H1 (cell line): ENCODE results near the gene ANAPC7. TPM values are rescaled to one million over a fixed set of nuclear protein-coding genes. Genes with fewer than 3 reads are reported as not detected.

Source experiments
- CTCF ChIA-PET: fragments of 300-600 bp; sonication (Branson Sonifier 250); formaldehyde crosslinking; loops from one replicate; lab custom pipeline; 2021; ENCODE audit not compliant: partially characterized antibody; lab: Charles Lee
- POLR2A ChIA-PET: fragments of 300-600 bp; sonication (Branson Sonifier 250); formaldehyde crosslinking; loops from one replicate; lab custom pipeline; 2021; ENCODE audit warnings: inconsistent platforms; ENCODE audit not compliant: partially characterized antibody; lab: Charles Lee
- DNase-seq, 2 experiments: peaks; one replicate each; pipeline versions ENCODE4 v3.0.0 to v3.0.0-alpha.2; 2010 to 2022; ENCODE audit warnings: low spot score in 2 of 2, low read depth in 1 of 2, mixed read lengths in 1 of 2
- FAIRE-seq: peaks from 2 replicates; lab custom pipeline; 2011; peaks lifted over from hg19 to GRCh38; lab: Jason Lieb, UNC
- H2AFZ ChIP-seq: 2 replicates; pipeline ENCODE4 v1.8.1; 2012; ENCODE audit warnings: low read length, inconsistent platforms
- H2AK5ac ChIP-seq: 2 replicates; pipeline ENCODE4 v1.6.1; 2013; ENCODE audit warnings: low read depth, low read length
- H2BK120ac ChIP-seq: replicated peaks from 2 replicates; pipeline ENCODE3; 2013; ENCODE audit warnings: low read depth, low read length, inconsistent platforms
- H2BK12ac ChIP-seq: 2 replicates; pipeline ENCODE4 v1.6.1; 2013; ENCODE audit warnings: low read depth, low read length
- H2BK15ac ChIP-seq: 2 replicates; pipeline ENCODE4 v1.6.1; 2013; ENCODE audit warnings: low read length
- H2BK20ac ChIP-seq: 2 replicates; pipeline ENCODE4 v1.6.1; 2013; ENCODE audit warnings: low read length
- H2BK5ac ChIP-seq: 2 replicates; pipeline ENCODE4 v1.6.1; 2013; ENCODE audit warnings: low read depth, low read length
- H3K14ac ChIP-seq: 2 replicates; pipeline ENCODE4 v1.6.1; 2013; ENCODE audit warnings: inconsistent platforms; ENCODE audit not compliant: insufficient read length
- H3K18ac ChIP-seq: 2 replicates; pipeline ENCODE4 v1.6.1; 2013; ENCODE audit warnings: low read length; ENCODE audit errors: extremely low read depth
- H3K23ac ChIP-seq: 2 replicates; pipeline ENCODE4 v1.6.1; 2013; ENCODE audit warnings: inconsistent platforms; ENCODE audit not compliant: insufficient read length
- H3K23me2 ChIP-seq: 2 replicates; pipeline ENCODE4 v1.6.1; 2013; ENCODE audit warnings: low read depth, low read length
- H3K27ac ChIP-seq: 2 replicates; pipeline ENCODE4 v1.6.1; 2011; ENCODE audit warnings: low read depth, low read length, inconsistent platforms
- H3K27me3 ChIP-seq, 4 experiments: replicated peaks in 1 of 4; 1 replicate in 1 of 4; 2 replicates in 3 of 4; pipeline versions ENCODE4 v1.6.1 to v1.8.1; 2011 to 2013; ENCODE audit warnings: low read length in 3 of 4, mild to moderate bottlenecking in 3 of 4, inconsistent platforms in 2 of 4, mixed read lengths in 2 of 4, moderate library complexity in 1 of 4; ENCODE audit not compliant: control insufficient read depth in 3 of 4, insufficient read depth in 3 of 4; ENCODE audit errors: extremely low read depth in 1 of 4
- H3K36me3 ChIP-seq, 4 experiments: 2 replicates each; pipeline versions ENCODE4 v1.6.1 to v1.8.1; 2011 to 2013; ENCODE audit warnings: mild to moderate bottlenecking in 4 of 4, low read length in 3 of 4, moderate library complexity in 2 of 4, control low read depth in 1 of 4, inconsistent platforms in 1 of 4; ENCODE audit not compliant: insufficient read depth in 4 of 4, control insufficient read depth in 2 of 4
- H3K4ac ChIP-seq: replicated peaks from 2 replicates; pipeline ENCODE3; 2013; ENCODE audit warnings: low read length, low read depth, mixed read lengths, inconsistent platforms; ENCODE audit not compliant: insufficient read length
- H3K4me1 ChIP-seq, 4 experiments: replicated peaks in 1 of 4; 1 replicate in 1 of 4; 2 replicates in 3 of 4; pipeline versions ENCODE4 v1.6.1 to v1.8.1; 2011 to 2013; ENCODE audit warnings: low read length in 3 of 4, inconsistent platforms in 2 of 4, mixed read lengths in 1 of 4; ENCODE audit not compliant: insufficient read depth in 4 of 4, control insufficient read depth in 3 of 4
- H3K4me2 ChIP-seq, 2 experiments: 2 replicates each; pipeline versions ENCODE4 v1.6.1 to v1.8.1; 2011 to 2013; ENCODE audit warnings: low read depth in 2 of 2, low read length in 2 of 2, control low read depth in 1 of 2, inconsistent platforms in 1 of 2, mild to moderate bottlenecking in 1 of 2; ENCODE audit not compliant: insufficient read depth in 1 of 2
- H3K4me3 ChIP-seq, 4 experiments: fragments of 200-600, 300-600 bp in 1 of 4; sonication (generic), shearing (Covaris generic), sonication (Bioruptor Twin) in 1 of 4; 2 replicates each; pipeline versions ENCODE4 v1.5.1 to v1.8.1; 2011 to 2016; ENCODE audit warnings: low read length in 4 of 4, low read depth in 3 of 4, control low read depth in 2 of 4, inconsistent platforms in 2 of 4, mild to moderate bottlenecking in 2 of 4, mixed read lengths in 1 of 4, moderate library complexity in 1 of 4; ENCODE audit not compliant: insufficient read depth in 2 of 4; ENCODE audit errors: extremely low read depth in 1 of 4
- H3K56ac ChIP-seq: replicated peaks from 2 replicates; pipeline ENCODE3; 2013; ENCODE audit warnings: low read depth, mild to moderate bottlenecking, mixed read lengths, low read length, inconsistent platforms; ENCODE audit not compliant: insufficient read length
- H3K79me1 ChIP-seq: 2 replicates; pipeline ENCODE4 v1.6.1; 2013; ENCODE audit warnings: low read depth, low read length, control low read depth
- H3K79me2 ChIP-seq, 2 experiments: 2 replicates each; pipeline versions ENCODE4 v1.6.1 to v1.8.1; 2012 to 2013; ENCODE audit warnings: low read length in 2 of 2, mild to moderate bottlenecking in 2 of 2, inconsistent platforms in 1 of 2; ENCODE audit not compliant: insufficient read depth in 2 of 2, control insufficient read depth in 1 of 2
- H3K9ac ChIP-seq, 4 experiments: replicated peaks in 1 of 4; 1 replicate in 1 of 4; 2 replicates in 3 of 4; pipeline versions ENCODE4 v1.6.1 to v1.8.1; 2011 to 2013; ENCODE audit warnings: low read depth in 3 of 4, low read length in 3 of 4, control low read depth in 2 of 4, mild to moderate bottlenecking in 2 of 4, moderate library complexity in 2 of 4, inconsistent platforms in 1 of 4; ENCODE audit errors: extremely low read depth in 1 of 4
- H3K9me3 ChIP-seq, 2 experiments: 2 replicates each; pipeline versions ENCODE4 v1.6.1 to v1.8.1; 2012 to 2013; ENCODE audit warnings: mild to moderate bottlenecking in 2 of 2, moderate library complexity in 2 of 2, control low read depth in 1 of 2, inconsistent platforms in 1 of 2, low read depth in 1 of 2, low read length in 1 of 2, mixed read lengths in 1 of 2; ENCODE audit not compliant: insufficient read depth in 2 of 2
- H4K20me1 ChIP-seq, 2 experiments: replicated peaks in 1 of 2; 2 replicates each; pipeline versions ENCODE3 to v1.8.1; 2011 to 2013; ENCODE audit warnings: inconsistent platforms in 2 of 2, low read length in 2 of 2, mild to moderate bottlenecking in 1 of 2; ENCODE audit not compliant: insufficient read depth in 2 of 2, control insufficient read depth in 1 of 2
- H4K5ac ChIP-seq: 2 replicates; pipeline ENCODE4 v1.6.1; 2013; ENCODE audit warnings: low read length, low read depth, mixed read lengths, inconsistent platforms; ENCODE audit not compliant: insufficient read length
- H4K8ac ChIP-seq: 2 replicates; pipeline ENCODE4 v1.8.0; 2013; ENCODE audit warnings: mild to moderate bottlenecking, moderate library complexity, low read length, inconsistent platforms; ENCODE audit not compliant: insufficient read depth; ENCODE audit errors: extremely low read depth
- H4K91ac ChIP-seq: replicated peaks from 2 replicates; pipeline ENCODE3; 2013; ENCODE audit warnings: low read length, mixed read lengths, inconsistent platforms; ENCODE audit not compliant: insufficient read length
- CHD1 ChIP-seq: IDR thresholded peaks from 2 replicates; pipeline ENCODE4 v1.6.1; 2012; ENCODE audit warnings: low read depth, low read length, improper control_type of control experiment
- CREB1 ChIP-seq: IDR thresholded peaks from 2 replicates; pipeline ENCODE4 v1.6.1; 2012; ENCODE audit warnings: inconsistent platforms
- POLR2A ChIP-seq, 2 experiments: IDR thresholded peaks; 1 replicate in 1 of 2; 2 replicates in 1 of 2; pipeline ENCODE4 v1.6.1; 2011; ENCODE audit warnings: low read depth in 2 of 2, low read length in 2 of 2, mild to moderate bottlenecking in 2 of 2; ENCODE audit errors: control extremely low read depth in 1 of 2
- WGBS, 2 experiments: shearing (Covaris generic) in 1 of 2; methylation state at CpG; one replicate each; pipeline versions ENCODE4 v1.1.6 to v1.1.7; 2013 to 2015; ENCODE audit warnings: low lambda C conversion rate in 2 of 2, mixed read lengths in 2 of 2, inconsistent platforms in 1 of 2, low coverage in 1 of 2, missing lambda C conversion rate in 1 of 2; ENCODE audit not compliant: insufficient replicate concordance in 2 of 2, insufficient coverage in 1 of 2, insufficient read length in 1 of 2; ENCODE audit errors: extremely low coverage in 1 of 2, missing lambda C conversion rate in 1 of 2; 5-methylcytosine and 5-hydroxymethylcytosine counted together
- polyA plus RNA-seq, 7 experiments: library from polyadenylated mRNA; depleted of rRNA in 3 of 7; stranded (reverse) in 5 of 7; unstranded in 2 of 7; fragments of >200 nt in 5 of 7; fragments of 200-250 nt in 2 of 7; gene quantifications; 1 replicate in 5 of 7; 2 replicates in 1 of 7; 4 replicates in 1 of 7; pipeline versions ENCODE4 v1.2.1 to v1.2.3, GENCODE V29; 2011 to 2013; ENCODE audit warnings: missing spikeins in 2 of 7, mixed read lengths in 2 of 7
- total RNA-seq: library from RNA; stranded (reverse); fragmentation: NEBNext Ultra II Directional; extraction: Animal tissue kit (Norgen Biotek cat#: 25700); gene quantifications from 2 replicates; pipeline ENCODE4 v1.2.1, GENCODE V29; 2021

Gene ANAPC7
- total and polyA plus RNA-seq, 2 of the 8 experiments (the other 6 are each of a cell fraction or from before 2014, with no cell fraction given) = 72.8 to 105 TPM

DNA sequence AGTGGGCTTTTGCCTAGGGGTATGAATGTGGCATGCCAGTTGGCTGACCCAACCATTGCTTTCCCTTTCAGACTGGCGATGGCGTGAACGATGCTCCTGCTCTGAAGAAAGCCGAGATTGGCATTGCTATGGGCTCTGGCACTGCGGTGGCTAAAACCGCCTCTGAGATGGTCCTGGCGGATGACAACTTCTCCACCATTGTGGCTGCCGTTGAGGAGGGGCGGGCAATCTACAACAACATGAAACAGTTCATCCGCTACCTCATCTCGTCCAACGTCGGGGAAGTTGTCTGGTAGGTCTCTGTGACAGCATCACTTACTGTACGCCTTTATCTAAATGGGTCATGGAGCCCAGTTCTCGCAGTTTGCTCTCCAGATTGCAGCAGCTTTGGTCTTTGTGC lies 61.4 kb downstream of the ANAPC7 start:
- H3K23ac ChIP-seq = no peak overlapping the region
- no peak overlapping the region for H2BK12ac ChIP-seq
- H3K23me2 ChIP-seq = no peaks in the 10 kb centered on the region
- no peaks in the 10 kb centered on the region; a peak in 2 of 7 replicates for H3K4me1 ChIP-seq
- H3K36me3 ChIP-seq = peaks cover 74 to 100% (median 87%) of the 10 kb centered on the region in 4 experiments
- H3K4me2 ChIP-seq = no peak overlapping the region
- H4K20me1 ChIP-seq = peaks cover 2 to 8% of the 10 kb centered on the region in 2 experiments
- no peak overlapping the region for H3K4ac ChIP-seq
- H3K4me3 ChIP-seq = no peak overlapping the region
- H2AK5ac ChIP-seq = no peak overlapping the region
- DNase-seq = no peak
- H4K5ac ChIP-seq = no peak overlapping the region
- H4K91ac ChIP-seq = no peak overlapping the region
- H3K9me3 ChIP-seq = no peaks in the 10 kb centered on the region
- H2BK5ac ChIP-seq = no peak overlapping the region
- H2BK120ac ChIP-seq = no peak overlapping the region
- no peak for TF ChIP-seq CHD1
- TF ChIP-seq POLR2A (IDR thresholded peaks at IDR 0.05; ENCODE audit: control extremely low read depth in 1 of 2, low read depth in 2 of 2, low read length in 2 of 2) = no peak
- TF ChIP-seq CREB1 = no peak
- TF ChIP-seq, all 59 proteins: peak for 0
- ChIA-PET CTCF (interaction anchor here (1.5 kb wide), 1 partner anchor 15 kb away, joined by 5 read pairs; no protein-coding TSS in a partner anchor), POLR2A (interaction anchor here (1.3 to 2.2 kb wide), 3 partner anchors 11 to 58 kb away, joined by 3 to 5 read pairs (median 4); no protein-coding TSS in a partner anchor)
- Histone ChIP-seq H3K27ac (no peak overlapping the region), H3K79me1 (peaks cover 6% of the 10 kb centered on the region; the same call in 1 of the 2 replicates), H3K9ac (no peak overlapping the region), H2BK20ac (no peak overlapping the region), H3K18ac (no peak overlapping the region), H2AFZ (no peak overlapping the region), H3K14ac (no peak overlapping the region), H3K56ac (no peak overlapping the region), H2BK15ac (no peak overlapping the region), H3K27me3 (no peaks in the 10 kb centered on the region), H3K79me2 (no peaks in the 10 kb centered on the region), H4K8ac (no peak overlapping the region)
- no peak for FAIRE-seq
- WGBS, 2 experiments = 92% methylated on average over 15 of the region's 15 CpGs; no CpG with 5 or more reads in 1 of the 2 experiments
